Pulmonary artery endothelial cell (primary cell): ENCODE results near the gene NXPE4. TPM values are rescaled to one million over a fixed set of nuclear protein-coding genes. Genes with fewer than 3 reads are reported as not detected.
"Not testable (repeated sequence)": the region's sequence is repeated elsewhere in the genome, so short reads cannot be mapped to it uniquely, and the experiment has no call there.

ENCODE experiments used
- DNase-seq: peaks from one replicate; pipeline ENCODE4 v3.0.0-alpha.2; 2011; ENCODE audit warnings: low read depth, low spot score
- total RNA-seq: library from RNA; depleted of rRNA; stranded (reverse); fragments of >200 nt; gene quantifications from 2 replicates; pipeline ENCODE4 v1.2.3, GENCODE V29; 2014

The NXPE4 gene
- not detected in 2 replicates for total RNA-seq

- no peak for DNase-seq
Measured at GRCh38 chr11:114595571-114595970, at the start of gene NXPE4. NXPE4 (minus strand) TSS chr11:114595786; CDS start chr11:114594759, 1,027 bp downstream.

- DNase-seq = not testable (repeated sequence)
Measured at GRCh38 chr11:114639440-114639839, 43.9 kb upstream of the NXPE4 start.

GRCh38 chr11:114631445-114631965 lies 35.9 kb upstream of the NXPE4 start:
- DNase-seq = not testable (repeated sequence)

GRCh38 chr11:114625294-114625693 lies 29.7 kb upstream of the NXPE4 start:
- no peak for DNase-seq

- no peak for DNase-seq
Measured at GRCh38 chr11:114624455-114625207, 29.0 kb upstream of the NXPE4 start.

- no peak for DNase-seq
Measured at GRCh38 chr11:114623720-114624119, 28.1 kb upstream of the NXPE4 start.

- DNase-seq = no peak
Measured at GRCh38 chr11:114622858-114623257, 27.3 kb upstream of the NXPE4 start.

- no peak for DNase-seq
Measured at GRCh38 chr11:114621950-114622809, 26.6 kb upstream of the NXPE4 start.

GRCh38 chr11:114621072-114621471 lies 25.5 kb upstream of the NXPE4 start:
- no peak for DNase-seq

- DNase-seq = no peak
Measured at GRCh38 chr11:114619659-114620173, 24.1 kb upstream of the NXPE4 start.

- no peak for DNase-seq
Measured at GRCh38 chr11:114618139-114618538, 22.6 kb upstream of the NXPE4 start.

GRCh38 chr11:114617157-114618124 lies 21.9 kb upstream of the NXPE4 start:
- DNase-seq = no peak

- no peak for DNase-seq
Measured at GRCh38 chr11:114616516-114616915, 20.9 kb upstream of the NXPE4 start.

- DNase-seq = no peak
Measured at GRCh38 chr11:114615448-114616361, 20.1 kb upstream of the NXPE4 start.

- no peak for DNase-seq
Measured at GRCh38 chr11:114614127-114614720, 18.6 kb upstream of the NXPE4 start.

- not testable (repeated sequence) for DNase-seq
Measured at GRCh38 chr11:114613094-114613493, 17.5 kb upstream of the NXPE4 start.

GRCh38 chr11:114612686-114613085 lies 17.1 kb upstream of the NXPE4 start:
- DNase-seq = no peak

- DNase-seq = not testable (repeated sequence)
Measured at GRCh38 chr11:114612199-114612598, 16.6 kb upstream of the NXPE4 start.
